WTC11 (cell line): Measurements from ENCODE around the gene PRLR. TPM values are rescaled to one million over a fixed set of nuclear protein-coding genes. Genes with fewer than 3 reads are reported as not detected.

Experiments
- ATAC-seq: fragments of 200-7000 bp; cut with Tn5 transposase; 2 replicates; pipeline ENCODE4 v1.10.0; 2021; ENCODE audit warnings: mild to moderate bottlenecking, moderate library complexity
- CTCF ChIA-PET: fragments of 300-600 bp; sonication (Branson Sonifier 250); formaldehyde crosslinking; loops from one replicate; lab custom pipeline; 2021; ENCODE audit warnings: antibody characterized with exemption; lab: Charles Lee
- POLR2A ChIA-PET: fragments of 350-600 bp; sonication (Branson Sonifier 250); formaldehyde crosslinking; loops from one replicate; lab custom pipeline; 2021; ENCODE audit warnings: antibody characterized with exemption; lab: Charles Lee
- DNase-seq: peaks from one replicate; pipeline ENCODE4 v3.0.0; 2021; ENCODE audit warnings: low spot score
- H3K27ac Mint-ChIP-seq: 2 replicates; pipeline ENCODE4 v1.8.0; 2021; ENCODE audit warnings: mixed read lengths
- H3K27me3 Mint-ChIP-seq: 2 replicates; pipeline ENCODE4 v1.8.0; 2021; ENCODE audit warnings: low read depth, mild to moderate bottlenecking, moderate library complexity, mixed read lengths
- H3K36me3 Mint-ChIP-seq: 2 replicates; pipeline ENCODE4 v1.8.0; 2021; ENCODE audit warnings: mixed read lengths
- H3K4me1 Mint-ChIP-seq: 2 replicates; pipeline ENCODE4 v1.8.0; 2022; ENCODE audit warnings: mixed read lengths
- H3K4me3 Mint-ChIP-seq: 2 replicates; pipeline ENCODE4 v1.8.0; 2021; ENCODE audit warnings: mild to moderate bottlenecking, moderate library complexity, mixed read lengths
- H3K9me3 Mint-ChIP-seq: 2 replicates; pipeline ENCODE4 v1.8.0; 2021; ENCODE audit warnings: mixed read lengths
- ATF1 ChIP-seq: sonication (generic); formaldehyde crosslinking; IDR thresholded peaks from 2 replicates; pipeline ENCODE4 v1.8.1; 2023; ENCODE audit warnings: mild to moderate bottlenecking, moderate library complexity, missing genetic modification reagents
- ATF2 ChIP-seq: sonication (generic); formaldehyde crosslinking; IDR thresholded peaks from 2 replicates; pipeline ENCODE4 v1.8.1; 2022; ENCODE audit warnings: low read depth, missing genetic modification reagents, borderline replicate concordance
- CBFB ChIP-seq: sonication (generic); formaldehyde crosslinking; IDR thresholded peaks from 2 replicates; pipeline ENCODE4 v1.8.1; 2022; ENCODE audit warnings: mild to moderate bottlenecking, low read depth, missing genetic modification reagents
- E2F1 ChIP-seq: sonication (generic); formaldehyde crosslinking; IDR thresholded peaks from 2 replicates; pipeline ENCODE4 v1.8.0; 2022; ENCODE audit warnings: mild to moderate bottlenecking, missing genetic modification reagents
- HMGXB4 ChIP-seq: sonication (generic); formaldehyde crosslinking; IDR thresholded peaks from 2 replicates; pipeline ENCODE4 v1.8.1; 2023; ENCODE audit warnings: mild to moderate bottlenecking, moderate library complexity, missing genetic modification reagents
- NR2C2 ChIP-seq: sonication (generic); formaldehyde crosslinking; IDR thresholded peaks from 2 replicates; pipeline ENCODE4 v1.8.0; 2022; ENCODE audit warnings: mild to moderate bottlenecking, missing genetic modification reagents
- NR3C1 ChIP-seq: sonication (generic); formaldehyde crosslinking; conservative IDR thresholded peaks from 2 replicates; pipeline ENCODE4 v1.8.1; 2023; ENCODE audit warnings: low read depth, mild to moderate bottlenecking, missing genetic modification reagents
- OVOL2 ChIP-seq: fragments of 250-450 bp; sonication (Bioruptor Pico); IDR thresholded peaks from 2 replicates; pipeline ENCODE4 v1.9.0; 2021; ENCODE audit warnings: mild to moderate bottlenecking, borderline replicate concordance
- PRRX2 ChIP-seq: fragments of 250-450 bp; sonication (Bioruptor Pico); IDR thresholded peaks from 2 replicates; pipeline ENCODE4 v1.8.0; 2021; ENCODE audit warnings: mild to moderate bottlenecking
- RORB ChIP-seq: fragments of 250-450 bp; sonication (Bioruptor Pico); IDR thresholded peaks from 2 replicates; pipeline ENCODE4 v1.9.0; 2021; ENCODE audit warnings: mild to moderate bottlenecking
- TCF7 ChIP-seq: sonication (generic); formaldehyde crosslinking; IDR thresholded peaks from 2 replicates; pipeline ENCODE4 v1.8.0; 2022; ENCODE audit warnings: mild to moderate bottlenecking, low read depth, missing genetic modification reagents, moderate library complexity
- ZNF138 ChIP-seq: sonication (generic); formaldehyde crosslinking; conservative IDR thresholded peaks from 2 replicates; pipeline ENCODE4 v1.8.1; 2022; ENCODE audit warnings: mild to moderate bottlenecking, moderate library complexity, missing genetic modification reagents
- ZNF232 ChIP-seq: sonication (generic); formaldehyde crosslinking; IDR thresholded peaks from 2 replicates; pipeline ENCODE4 v1.8.0; 2022; ENCODE audit warnings: mild to moderate bottlenecking, missing genetic modification reagents
- ZNF317 ChIP-seq: sonication (generic); formaldehyde crosslinking; IDR thresholded peaks from 2 replicates; pipeline ENCODE4 v1.8.1; 2023; ENCODE audit warnings: low read depth, mild to moderate bottlenecking, moderate library complexity, missing genetic modification reagents, borderline replicate concordance
- ZNF425 ChIP-seq: fragments of 250-450 bp; sonication (Bioruptor Pico); conservative IDR thresholded peaks from 2 replicates; pipeline ENCODE4 v1.9.0; 2021; ENCODE audit warnings: mild to moderate bottlenecking
- ZNF532 ChIP-seq: fragments of 250-450 bp; sonication (Bioruptor Pico); IDR thresholded peaks from 2 replicates; pipeline ENCODE4 v1.9.0; 2021; ENCODE audit warnings: mild to moderate bottlenecking, borderline replicate concordance
- total RNA-seq: library from RNA; stranded (reverse); gene quantifications from 3 replicates; pipeline ENCODE4 v1.2.3, GENCODE V29; 2021
- TF ChIP-seq, protein P1 (sequence below): sonication (generic); formaldehyde crosslinking; IDR thresholded peaks from 2 replicates; pipeline ENCODE4 v1.8.0; 2023; ENCODE audit warnings: missing genetic modification reagents, mild to moderate bottlenecking, borderline replicate concordance
- TF ChIP-seq, protein P2 (sequence below): fragments of 250-450 bp; sonication (Bioruptor Pico); IDR thresholded peaks from 2 replicates; pipeline ENCODE4 v1.8.0; 2021; ENCODE audit warnings: mild to moderate bottlenecking
- TF ChIP-seq, protein P3 (sequence below): sonication (generic); formaldehyde crosslinking; IDR thresholded peaks from 2 replicates; pipeline ENCODE4 v1.8.1; 2023; ENCODE audit warnings: mild to moderate bottlenecking, missing genetic modification reagents

The PRLR gene
- total RNA-seq, 1 experiment from 2014 or later: 3.2 TPM

DNA sequence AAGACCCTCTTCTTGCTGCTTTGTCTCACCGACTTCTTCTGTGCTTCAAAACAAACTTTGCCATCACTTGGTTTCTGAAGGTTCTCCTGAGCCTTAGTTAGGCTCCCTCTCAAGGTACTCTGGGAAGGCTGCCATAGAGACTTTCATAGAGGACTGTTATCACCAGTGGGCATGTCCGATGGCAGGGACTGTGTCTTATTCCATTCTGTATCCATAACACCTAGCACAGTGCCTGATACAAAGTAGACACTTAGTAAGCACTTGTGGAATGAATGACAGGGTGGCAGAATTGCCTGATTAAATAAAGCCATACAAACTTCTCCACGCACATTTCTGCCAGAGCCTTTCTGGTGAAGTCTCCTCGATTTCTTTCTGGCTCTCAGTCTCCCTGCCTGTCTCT lies 215.2 kb downstream of the PRLR start (continued):
- TF ChIP-seq OVOL2 (no peak), ZNF425 (CRISPR knock-in tag) (no peak), ZNF138 (CRISPR knock-in tag) (no peak), NR2C2 (no peak), ZNF232 (CRISPR knock-in tag) (no peak), TCF7 (CRISPR knock-in tag) (no peak), CBFB (CRISPR knock-in tag) (no peak), ATF2 (CRISPR knock-in tag) (no peak), PRRX2 (no peak)
- TF ChIP-seq, protein P1, sequence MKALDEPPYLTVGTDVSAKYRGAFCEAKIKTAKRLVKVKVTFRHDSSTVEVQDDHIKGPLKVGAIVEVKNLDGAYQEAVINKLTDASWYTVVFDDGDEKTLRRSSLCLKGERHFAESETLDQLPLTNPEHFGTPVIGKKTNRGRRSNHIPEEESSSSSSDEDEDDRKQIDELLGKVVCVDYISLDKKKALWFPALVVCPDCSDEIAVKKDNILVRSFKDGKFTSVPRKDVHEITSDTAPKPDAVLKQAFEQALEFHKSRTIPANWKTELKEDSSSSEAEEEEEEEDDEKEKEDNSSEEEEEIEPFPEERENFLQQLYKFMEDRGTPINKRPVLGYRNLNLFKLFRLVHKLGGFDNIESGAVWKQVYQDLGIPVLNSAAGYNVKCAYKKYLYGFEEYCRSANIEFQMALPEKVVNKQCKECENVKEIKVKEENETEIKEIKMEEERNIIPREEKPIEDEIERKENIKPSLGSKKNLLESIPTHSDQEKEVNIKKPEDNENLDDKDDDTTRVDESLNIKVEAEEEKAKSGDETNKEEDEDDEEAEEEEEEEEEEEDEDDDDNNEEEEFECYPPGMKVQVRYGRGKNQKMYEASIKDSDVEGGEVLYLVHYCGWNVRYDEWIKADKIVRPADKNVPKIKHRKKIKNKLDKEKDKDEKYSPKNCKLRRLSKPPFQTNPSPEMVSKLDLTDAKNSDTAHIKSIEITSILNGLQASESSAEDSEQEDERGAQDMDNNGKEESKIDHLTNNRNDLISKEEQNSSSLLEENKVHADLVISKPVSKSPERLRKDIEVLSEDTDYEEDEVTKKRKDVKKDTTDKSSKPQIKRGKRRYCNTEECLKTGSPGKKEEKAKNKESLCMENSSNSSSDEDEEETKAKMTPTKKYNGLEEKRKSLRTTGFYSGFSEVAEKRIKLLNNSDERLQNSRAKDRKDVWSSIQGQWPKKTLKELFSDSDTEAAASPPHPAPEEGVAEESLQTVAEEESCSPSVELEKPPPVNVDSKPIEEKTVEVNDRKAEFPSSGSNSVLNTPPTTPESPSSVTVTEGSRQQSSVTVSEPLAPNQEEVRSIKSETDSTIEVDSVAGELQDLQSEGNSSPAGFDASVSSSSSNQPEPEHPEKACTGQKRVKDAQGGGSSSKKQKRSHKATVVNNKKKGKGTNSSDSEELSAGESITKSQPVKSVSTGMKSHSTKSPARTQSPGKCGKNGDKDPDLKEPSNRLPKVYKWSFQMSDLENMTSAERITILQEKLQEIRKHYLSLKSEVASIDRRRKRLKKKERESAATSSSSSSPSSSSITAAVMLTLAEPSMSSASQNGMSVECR (CRISPR knock-in tag): no peak
- TF ChIP-seq, all 79 proteins: peak for 0

DNA sequence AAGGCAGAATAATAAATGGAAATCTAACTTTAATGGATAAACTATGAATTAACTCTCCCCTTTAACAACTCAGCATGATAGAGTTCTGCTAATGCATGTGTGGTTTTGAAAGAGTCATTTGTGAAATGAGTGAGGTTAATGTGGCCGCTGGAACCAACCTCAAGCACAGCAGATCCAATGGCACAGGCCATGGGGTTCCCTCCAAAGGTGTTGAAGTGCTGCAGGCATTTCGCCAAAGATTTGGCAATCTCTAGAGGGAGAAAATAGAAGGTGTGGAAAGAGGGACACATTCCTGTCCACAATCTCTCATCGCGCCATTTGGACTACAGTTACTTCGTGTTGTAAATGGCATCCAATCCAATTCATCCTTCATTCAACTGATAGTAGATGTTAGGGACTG lies 217.5 kb downstream of the PRLR start:
- Mint-ChIP-seq H3K4me1 (no peaks in the 10 kb centered on the region), H3K27ac (no peak overlapping the region), H3K36me3 (no peaks in the 10 kb centered on the region), H3K4me3 (no peak overlapping the region), H3K9me3 (peaks cover 16% of the 10 kb centered on the region), H3K27me3 (no peaks in the 10 kb centered on the region; the same call in 1 of the 2 replicates)
- DNase-seq: no peak
- ChIA-PET CTCF (no interaction called here), POLR2A (no interaction called here)
- ATAC-seq: no peak
- TF ChIP-seq ATF1 (CRISPR knock-in tag) (no peak), RORB (no peak), ZNF232 (CRISPR knock-in tag) (no peak), ZNF317 (no peak), HMGXB4 (no peak), ZNF532 (CRISPR knock-in tag) (no peak), E2F1 (CRISPR knock-in tag) (no peak), NR3C1 (CRISPR knock-in tag) (no peak)
- TF ChIP-seq, protein P2, sequence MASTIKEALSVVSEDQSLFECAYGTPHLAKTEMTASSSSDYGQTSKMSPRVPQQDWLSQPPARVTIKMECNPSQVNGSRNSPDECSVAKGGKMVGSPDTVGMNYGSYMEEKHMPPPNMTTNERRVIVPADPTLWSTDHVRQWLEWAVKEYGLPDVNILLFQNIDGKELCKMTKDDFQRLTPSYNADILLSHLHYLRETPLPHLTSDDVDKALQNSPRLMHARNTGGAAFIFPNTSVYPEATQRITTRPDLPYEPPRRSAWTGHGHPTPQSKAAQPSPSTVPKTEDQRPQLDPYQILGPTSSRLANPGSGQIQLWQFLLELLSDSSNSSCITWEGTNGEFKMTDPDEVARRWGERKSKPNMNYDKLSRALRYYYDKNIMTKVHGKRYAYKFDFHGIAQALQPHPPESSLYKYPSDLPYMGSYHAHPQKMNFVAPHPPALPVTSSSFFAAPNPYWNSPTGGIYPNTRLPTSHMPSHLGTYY (CRISPR knock-in tag): no peak
- TF ChIP-seq, protein P3, sequence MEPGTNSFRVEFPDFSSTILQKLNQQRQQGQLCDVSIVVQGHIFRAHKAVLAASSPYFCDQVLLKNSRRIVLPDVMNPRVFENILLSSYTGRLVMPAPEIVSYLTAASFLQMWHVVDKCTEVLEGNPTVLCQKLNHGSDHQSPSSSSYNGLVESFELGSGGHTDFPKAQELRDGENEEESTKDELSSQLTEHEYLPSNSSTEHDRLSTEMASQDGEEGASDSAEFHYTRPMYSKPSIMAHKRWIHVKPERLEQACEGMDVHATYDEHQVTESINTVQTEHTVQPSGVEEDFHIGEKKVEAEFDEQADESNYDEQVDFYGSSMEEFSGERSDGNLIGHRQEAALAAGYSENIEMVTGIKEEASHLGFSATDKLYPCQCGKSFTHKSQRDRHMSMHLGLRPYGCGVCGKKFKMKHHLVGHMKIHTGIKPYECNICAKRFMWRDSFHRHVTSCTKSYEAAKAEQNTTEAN (CRISPR knock-in tag): no peak
